Neural progenitor cell (in vitro differentiated cells): ENCODE results near the gene PAPLN.

ENCODE experiments used
- EZH2 ChIP-seq: fragments of 200-600 bp; sonication (generic); IDR thresholded peaks from 2 replicates; pipeline ENCODE4 v1.6.1; 2017; ENCODE audit warnings: antibody characterized with exemption, mild to moderate bottlenecking, moderate library complexity
- EZH2phosphoT487 ChIP-seq: fragments of 200-600 bp; sonication (generic); IDR thresholded peaks from 2 replicates; pipeline ENCODE4 v1.6.1; 2017; ENCODE audit warnings: antibody characterized with exemption
- TF ChIP-seq, protein P1 (sequence below): fragments of 200-600 bp; sonication (generic); IDR thresholded peaks from 2 replicates; pipeline ENCODE4 v1.5.1; 2017; ENCODE audit warnings: antibody characterized with exemption, mild to moderate bottlenecking

- TF ChIP-seq, protein P1, sequence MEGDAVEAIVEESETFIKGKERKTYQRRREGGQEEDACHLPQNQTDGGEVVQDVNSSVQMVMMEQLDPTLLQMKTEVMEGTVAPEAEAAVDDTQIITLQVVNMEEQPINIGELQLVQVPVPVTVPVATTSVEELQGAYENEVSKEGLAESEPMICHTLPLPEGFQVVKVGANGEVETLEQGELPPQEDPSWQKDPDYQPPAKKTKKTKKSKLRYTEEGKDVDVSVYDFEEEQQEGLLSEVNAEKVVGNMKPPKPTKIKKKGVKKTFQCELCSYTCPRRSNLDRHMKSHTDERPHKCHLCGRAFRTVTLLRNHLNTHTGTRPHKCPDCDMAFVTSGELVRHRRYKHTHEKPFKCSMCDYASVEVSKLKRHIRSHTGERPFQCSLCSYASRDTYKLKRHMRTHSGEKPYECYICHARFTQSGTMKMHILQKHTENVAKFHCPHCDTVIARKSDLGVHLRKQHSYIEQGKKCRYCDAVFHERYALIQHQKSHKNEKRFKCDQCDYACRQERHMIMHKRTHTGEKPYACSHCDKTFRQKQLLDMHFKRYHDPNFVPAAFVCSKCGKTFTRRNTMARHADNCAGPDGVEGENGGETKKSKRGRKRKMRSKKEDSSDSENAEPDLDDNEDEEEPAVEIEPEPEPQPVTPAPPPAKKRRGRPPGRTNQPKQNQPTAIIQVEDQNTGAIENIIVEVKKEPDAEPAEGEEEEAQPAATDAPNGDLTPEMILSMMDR = no peak
- TF ChIP-seq EZH2 (no peak), EZH2phosphoT487 (no peak)
Measured at GRCh38 chr14:73238424-73238852, 1.1 kb downstream of the PAPLN start.
